ENCODE results near the gene CLRN3.
A peak's percentile ranks its signal among the peaks of the same experiment; 100 is the strongest.

CLRN3 gene

DNA sequence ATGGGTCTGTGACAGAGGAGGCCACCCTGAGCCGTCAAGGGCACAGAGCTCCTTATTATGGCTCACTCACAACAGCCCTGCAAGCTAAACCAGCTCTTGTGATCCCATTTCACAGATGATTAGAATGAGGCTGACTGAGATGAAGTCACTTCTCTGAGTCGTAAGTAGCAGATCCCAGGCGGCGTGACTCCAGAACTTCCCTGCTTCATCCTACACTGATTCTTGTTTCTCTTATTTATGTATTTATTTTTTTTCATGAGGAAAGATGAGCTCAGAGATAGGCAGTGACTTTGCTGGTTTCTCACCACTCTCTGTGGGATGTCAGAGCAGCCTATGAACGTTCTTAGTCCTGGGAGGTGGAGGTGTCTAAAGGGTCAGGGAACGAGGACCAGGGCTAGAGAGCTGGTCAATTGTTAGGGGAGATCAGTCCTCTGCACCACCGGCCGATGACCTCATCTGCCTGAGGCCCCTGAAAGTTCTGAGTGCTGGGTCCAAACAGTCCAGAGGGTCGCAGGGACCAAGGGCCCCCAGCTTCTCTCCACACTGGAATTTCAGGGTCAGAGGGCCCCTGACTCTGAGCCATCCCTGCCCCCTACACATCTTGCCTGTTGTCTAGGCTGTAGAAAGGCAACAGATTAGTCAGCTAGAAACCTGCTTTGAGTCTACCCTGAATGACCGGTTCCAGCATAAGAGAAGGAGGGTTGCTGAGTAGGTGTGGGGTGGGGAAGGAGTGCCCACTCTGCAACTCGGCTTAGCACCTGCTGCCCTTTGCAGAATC lies 17.9 kb downstream of the CLRN3 start:
- no peak for ATAC-seq
- DNase-seq, result no peak

DNA sequence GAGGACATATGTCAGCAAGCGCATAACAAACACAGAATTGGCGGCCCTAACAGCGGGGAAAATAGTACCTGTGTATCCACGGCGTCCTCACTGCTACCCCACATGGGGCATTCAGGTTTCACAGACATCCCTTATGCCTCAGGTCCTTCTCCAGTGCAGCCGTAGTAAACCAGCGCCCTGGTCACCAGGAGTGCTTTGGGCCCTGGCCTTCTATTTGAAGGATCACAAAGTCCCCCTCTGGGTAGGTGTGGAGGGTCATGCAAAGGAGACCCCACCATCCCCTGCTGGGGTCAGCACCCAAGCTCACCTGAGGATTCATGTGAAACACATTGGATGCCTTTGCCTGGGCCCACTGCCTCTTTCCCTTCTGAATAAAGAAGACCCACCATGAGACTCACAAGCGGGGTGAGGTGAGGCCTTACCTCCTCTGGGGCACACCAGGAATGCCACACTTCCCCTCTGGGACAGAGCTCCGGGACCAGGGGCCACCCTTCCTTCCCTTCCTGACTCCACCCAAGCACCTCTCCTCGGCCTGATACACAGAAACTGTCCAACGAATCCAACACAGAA lies 18.8 kb downstream of the CLRN3 start:
- DNase-seq (no peak), ATAC-seq (no peak)

DNA sequence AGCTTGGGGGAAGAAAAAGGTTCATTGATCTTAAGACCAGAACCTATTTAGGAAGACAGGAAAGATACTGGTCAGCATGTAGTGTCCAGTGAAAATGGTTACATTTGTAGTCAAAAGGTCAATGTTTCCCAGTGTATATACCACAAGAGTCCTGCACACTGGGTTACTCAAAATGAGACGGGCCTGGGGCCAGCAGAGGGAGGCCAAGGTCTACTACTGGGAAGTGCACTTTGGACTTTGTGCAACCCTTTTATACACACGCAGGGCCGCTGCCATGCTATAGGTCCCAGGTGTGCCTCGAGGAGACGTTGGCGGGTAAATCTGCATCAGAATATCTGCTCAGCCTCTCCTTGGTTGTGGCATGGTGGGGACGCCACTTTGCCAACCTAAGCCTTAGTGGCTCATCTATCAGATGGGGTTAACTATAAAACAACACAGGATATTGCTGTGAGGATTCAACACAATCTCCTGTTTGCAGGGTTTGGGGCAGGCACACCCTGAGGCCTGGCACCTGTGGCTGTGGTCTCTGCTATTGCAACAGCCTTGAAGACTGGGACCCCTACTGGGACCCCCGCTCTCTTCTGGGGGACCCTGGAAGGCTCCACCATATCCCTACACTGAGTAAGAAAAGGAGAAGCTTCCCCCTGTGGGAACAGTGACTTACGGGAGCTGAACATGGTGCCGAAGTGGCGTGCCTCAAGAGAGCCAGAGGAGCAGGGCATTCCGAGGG lies 19.7 kb downstream of the CLRN3 start:
- DNase-seq, result no peak
- no peak for ATAC-seq

DNA sequence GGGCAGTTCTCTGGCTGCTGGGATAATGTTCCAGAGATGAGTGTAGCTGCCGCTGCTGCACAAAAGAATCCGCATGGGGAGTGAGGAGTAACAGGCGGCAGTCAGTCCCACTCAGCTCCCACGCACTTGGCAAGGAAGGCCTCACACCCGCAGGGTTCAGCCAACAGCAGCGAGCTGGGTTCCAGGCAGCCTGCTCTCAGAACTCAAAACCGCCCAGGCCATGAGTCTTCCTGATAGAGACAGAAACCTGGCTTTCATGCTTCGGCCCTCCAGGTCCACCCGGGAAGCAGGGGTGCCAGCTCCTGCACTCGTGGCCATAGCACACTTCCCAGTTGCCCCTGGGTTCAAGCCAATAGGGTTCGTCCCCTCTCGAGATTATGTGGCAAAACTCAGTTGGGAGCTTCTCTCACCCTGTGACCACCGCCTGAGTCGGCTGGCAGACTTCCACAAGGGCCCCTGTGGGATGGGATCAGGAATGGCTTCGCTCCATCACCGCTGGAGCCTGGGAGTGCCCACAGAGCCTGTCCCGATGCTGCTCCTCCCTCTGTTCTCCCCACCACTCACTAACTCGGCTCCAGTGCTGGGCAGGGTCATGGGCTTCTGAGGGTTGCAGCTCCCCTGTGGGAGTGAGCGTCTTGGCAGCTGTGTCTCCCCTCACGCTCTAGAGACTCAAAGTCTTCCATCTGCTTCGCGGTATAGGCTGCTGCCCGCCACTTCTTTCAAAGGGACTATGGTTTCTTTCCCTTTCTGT lies 20.6 kb downstream of the CLRN3 start:
- DNase-seq (no peak), ATAC-seq (peak; percentile 25)

DNA sequence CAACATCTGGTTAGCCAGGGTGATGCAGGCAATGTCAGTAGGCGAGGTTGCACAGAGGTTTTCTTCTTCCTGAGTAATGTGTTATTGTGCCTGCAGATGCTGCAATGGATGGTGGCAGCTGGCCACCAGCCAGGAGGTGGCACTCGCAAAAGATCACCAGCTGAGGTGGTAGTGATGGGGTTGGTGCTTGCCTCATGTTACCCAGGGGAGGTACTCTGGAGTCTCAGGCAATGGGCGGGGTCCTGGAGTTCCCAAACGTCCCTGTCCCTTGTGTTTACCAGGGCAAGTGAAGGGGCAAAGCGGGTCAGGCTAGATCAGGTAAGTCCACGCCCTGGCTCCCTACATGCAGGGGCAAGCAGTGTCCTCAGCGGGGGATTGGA lies 21.1 kb downstream of the CLRN3 start:
- ATAC-seq, result no peak
- DNase-seq, result no peak

DNA sequence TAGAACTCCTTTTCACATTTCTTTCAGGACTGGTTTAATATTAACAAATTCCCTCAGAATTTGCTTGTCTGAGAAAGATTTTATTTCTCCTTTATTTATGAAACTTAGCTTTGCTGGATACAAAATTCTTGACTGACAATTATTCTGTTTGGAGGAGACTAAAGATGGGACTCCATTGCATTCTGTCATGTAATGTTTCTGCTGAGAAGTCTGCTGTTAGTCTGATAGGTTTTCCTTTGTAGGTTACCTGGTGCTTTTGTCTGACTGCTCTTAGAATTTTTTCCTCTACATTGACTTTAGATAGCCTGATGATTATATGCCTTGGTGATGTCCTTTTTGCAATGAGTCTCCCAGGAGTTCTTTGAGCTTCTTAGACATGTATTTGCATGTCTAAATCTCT lies 23.4 kb downstream of the CLRN3 start:
- ATAC-seq, result no peak
- no peak for DNase-seq

DNA sequence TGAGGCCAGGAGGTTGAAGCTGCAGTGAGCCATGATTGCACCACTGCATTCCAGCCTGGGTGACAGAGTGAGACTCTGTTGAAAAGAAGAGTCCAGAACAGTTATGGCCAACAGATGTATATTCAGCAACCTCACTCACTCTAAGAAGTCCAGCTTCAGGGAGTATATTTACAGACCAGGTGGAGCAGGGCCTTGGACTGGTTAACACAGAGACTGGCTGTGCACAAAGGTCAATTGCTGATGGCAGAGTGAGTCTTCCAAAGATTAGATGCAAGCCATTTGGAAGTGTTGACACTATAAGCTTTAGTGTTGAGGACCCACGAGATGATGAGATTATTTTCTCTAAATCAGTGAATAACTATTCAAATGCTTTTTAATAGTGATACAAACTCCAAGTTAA lies 24.9 kb downstream of the CLRN3 start:
- DNase-seq, result no peak
- ATAC-seq, result no peak

DNA sequence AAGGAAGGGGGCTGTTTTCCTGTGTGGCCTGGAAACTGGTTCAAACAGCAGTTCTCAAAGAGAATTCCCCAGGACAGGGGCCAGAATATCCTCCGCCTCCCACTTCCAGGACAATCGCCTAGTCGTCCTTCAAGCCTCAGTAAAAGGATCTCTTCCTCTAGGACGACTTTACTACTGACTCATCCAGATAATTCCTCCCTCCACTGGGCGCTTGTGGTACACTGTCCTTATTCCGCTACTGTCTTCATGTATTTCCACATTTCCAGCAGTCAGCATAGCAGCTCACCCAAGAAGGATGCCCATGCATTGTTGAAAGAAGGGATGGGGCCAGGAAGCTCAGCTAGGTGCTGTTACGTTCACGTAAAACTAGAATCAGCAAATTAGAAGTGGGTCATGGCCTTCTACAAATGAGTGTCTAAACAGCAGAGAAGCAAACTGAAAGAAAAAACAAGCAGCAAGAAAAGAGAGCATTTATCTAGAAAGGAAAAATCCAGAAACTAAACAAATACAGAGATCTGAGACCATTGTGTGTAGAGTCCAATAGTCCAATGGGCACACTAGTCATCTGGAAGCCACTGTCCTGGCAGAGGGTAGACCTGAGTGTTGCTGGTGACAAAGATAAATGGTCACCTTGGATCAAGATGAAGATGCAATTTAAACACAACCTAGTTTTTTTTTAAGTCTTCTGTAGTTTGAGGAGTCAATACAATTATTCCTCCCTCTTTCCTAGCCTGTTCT lies 26.3 kb downstream of the CLRN3 start:
- DNase-seq, result no peak
- no peak for ATAC-seq

DNA sequence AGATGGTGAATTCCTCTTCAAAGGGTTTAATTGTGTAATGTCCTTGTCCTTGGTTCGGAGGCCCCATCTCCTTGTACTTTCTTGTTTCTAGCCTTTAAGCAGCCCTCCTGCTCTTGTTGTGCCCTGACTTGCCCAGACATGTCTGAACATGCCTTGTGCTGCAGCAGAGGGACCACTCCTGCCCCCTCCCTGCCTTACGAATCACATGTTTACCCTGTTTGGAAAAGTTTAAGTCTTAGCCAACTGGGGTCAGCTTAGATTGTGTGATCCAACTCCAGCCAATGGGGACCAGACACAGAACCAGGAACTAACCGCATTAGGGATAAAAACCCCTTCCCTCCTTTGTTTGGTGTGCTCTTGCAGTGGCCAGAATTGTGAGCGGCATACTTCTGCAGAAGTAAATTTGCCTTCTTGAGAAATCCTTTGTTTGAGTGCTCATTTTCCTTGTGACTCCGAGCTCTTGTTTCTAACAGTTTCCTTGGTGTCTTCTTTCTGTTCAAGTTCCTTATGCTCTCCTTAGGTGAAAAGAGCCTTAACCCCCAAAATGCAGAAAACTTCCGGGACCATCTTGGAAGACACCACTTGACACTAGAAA lies 29.4 kb downstream of the CLRN3 start:
- ATAC-seq, result no peak
- no peak for DNase-seq

DNA sequence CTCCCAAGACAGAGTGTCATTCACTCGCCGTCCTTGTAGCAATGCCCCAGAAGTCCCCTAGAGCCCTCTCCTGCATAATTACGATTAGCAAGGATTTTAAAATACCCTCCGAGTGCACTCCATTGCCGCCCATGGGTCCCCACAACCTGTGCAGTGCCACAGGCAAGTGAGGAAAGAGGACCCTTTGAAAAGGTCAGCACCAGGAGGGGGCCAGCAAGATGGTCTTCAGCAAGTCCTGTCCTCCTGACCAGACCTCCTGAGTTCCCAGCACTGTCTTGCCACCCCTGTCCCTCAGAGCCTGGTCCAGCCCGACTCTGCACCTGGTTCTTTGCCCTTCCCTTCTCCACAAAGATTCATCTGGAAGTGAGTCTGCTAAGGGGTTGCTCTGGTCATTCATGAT lies 32.1 kb downstream of the CLRN3 start:
- no peak for ATAC-seq
- no peak for DNase-seq

DNA sequence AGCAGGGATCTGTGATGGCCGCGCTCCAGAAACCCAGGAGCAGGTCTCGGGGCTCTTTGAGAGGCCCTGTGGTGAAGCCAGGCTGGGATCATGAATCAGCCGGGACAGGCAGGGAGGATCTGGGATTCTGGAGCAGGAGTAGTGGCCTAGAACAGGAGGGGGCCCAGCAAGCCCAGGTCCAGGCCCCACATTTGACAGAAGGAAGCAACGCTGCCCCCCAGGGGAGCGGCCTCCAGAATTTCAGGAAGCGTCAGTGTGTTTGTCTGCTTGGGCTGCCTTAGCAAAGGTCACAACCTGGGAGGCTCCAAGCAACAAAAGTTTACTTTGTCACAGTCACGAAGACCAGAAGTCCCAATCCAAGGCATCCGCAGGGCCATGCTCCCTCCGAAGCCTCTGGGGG lies 36.8 kb downstream of the CLRN3 start:
- no peak for DNase-seq

DNA sequence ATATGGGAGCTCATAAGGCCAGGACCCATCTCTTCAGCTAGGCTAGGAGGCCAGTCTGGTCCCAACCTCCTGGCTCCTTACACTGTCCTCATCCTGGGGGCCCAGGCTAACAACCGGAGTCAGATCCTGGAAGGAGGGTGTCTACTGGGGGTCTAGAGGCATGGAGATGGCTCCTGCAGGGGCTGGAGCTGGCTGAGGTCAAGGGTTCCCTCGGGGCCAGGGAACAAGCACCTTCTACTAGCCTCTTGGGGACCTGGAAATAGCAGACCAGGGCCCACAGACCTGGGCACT lies 37.2 kb downstream of the CLRN3 start:
- no peak for ATAC-seq

More for the DNA sequence above, 36.8 kb downstream of the CLRN3 start:
- no peak for ATAC-seq

DNA sequence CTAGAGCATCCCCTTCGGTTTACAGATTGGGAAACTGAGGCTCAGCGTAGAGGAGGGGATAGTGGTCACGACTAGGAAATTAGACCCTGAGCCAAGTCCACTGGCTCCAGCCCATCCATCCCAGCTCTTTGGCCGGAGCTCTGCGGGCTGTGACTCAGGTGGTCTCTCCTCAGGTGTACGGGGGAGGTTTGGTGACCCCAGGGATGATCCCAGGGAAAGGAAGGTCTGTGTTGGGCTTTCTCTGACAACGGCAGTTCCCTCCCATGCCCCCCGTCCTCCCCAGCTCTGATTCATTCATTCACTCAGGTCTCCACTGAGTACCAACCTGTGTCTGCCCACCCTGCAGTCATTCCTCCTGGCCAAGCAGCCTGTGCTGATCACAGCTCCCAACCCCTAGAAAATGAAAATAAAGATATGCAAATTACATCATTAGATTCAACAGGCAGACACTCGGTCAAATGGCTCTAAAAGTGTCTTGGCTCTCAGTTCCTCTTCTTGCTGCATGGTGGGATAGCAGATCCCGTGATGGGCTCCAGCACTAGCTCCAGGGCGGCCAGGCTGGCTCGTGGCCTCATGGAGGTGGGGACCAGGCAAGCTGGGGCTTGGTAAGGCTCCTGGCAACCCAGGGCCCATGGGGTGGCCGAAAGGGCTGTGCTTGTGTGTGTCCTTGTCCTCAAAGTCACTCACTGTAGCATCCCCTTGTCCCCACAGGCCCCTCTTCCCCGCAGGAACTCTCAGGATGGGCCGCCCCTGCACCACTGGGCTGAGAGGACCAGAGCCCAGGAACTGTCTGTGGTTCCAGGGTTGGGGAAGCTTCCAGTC lies 37.8 kb downstream of the CLRN3 start:
- no peak for ATAC-seq
- DNase-seq, result no peak

More for the DNA sequence above, 37.2 kb downstream of the CLRN3 start:
- no peak for DNase-seq

DNA sequence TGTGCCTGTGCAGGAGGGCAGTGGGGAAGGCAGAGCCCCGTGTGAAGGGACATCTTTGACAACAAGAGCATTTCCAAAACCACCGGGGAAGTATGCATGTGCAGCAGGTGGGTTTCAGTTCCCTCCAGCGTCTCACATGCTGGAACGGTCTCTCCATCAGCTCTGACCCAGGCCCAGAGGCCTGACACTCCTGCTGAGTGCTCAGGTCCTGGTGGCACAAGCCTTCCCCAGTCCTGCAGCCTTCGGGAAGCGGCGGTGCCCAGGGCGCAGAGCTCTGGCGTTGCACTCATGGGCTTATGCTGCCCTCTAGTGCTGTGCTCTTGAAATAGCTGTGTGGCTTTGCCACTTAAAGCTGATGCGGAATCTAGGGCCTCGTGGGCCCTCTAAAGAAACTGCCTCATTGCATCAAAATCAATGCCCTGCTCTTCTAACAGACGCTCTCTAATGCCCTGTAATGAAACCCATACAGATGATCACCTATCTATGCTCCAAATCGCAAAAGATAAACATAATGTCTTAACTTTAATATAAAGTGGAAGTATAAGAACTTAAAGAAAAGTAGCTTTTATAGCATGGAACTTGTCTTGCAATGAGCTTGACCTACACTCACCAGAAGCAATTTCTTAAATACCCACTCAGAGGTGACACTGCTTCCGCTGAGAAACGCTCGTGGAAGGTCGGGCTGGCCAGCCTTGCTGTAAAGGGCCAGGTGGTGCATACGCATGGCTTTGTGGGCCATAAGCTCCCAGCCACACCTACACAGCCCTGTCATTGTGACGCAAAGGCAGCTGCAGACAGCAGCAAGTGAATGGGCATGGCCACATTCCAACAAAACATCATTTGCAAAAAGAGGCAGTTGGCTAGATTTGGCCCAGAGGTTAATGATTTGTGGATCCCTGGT lies 38.6 kb downstream of the CLRN3 start:
- DNase-seq, result peak; percentile 62
- ATAC-seq, result peak; percentile 74

DNA sequence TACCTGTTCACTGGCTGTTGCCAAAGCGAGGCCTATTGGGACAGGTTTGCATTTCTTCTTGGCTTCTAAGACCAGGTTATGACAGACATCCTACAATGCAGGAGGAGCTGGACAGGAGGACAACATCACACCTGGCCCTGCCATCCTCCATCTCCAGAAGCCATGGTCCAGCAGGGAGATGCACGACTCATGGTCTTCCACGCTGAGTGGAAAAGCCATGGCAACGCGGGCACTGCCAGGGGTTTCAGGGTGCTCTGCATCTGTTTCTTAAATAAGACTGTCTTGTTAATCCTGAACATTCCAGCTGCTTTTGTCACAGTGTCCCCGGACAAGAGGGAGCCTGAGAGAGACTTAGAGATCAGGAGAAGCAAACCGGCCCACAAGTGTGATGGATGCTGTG lies 40.3 kb downstream of the CLRN3 start:
- ATAC-seq, result no peak

DNA sequence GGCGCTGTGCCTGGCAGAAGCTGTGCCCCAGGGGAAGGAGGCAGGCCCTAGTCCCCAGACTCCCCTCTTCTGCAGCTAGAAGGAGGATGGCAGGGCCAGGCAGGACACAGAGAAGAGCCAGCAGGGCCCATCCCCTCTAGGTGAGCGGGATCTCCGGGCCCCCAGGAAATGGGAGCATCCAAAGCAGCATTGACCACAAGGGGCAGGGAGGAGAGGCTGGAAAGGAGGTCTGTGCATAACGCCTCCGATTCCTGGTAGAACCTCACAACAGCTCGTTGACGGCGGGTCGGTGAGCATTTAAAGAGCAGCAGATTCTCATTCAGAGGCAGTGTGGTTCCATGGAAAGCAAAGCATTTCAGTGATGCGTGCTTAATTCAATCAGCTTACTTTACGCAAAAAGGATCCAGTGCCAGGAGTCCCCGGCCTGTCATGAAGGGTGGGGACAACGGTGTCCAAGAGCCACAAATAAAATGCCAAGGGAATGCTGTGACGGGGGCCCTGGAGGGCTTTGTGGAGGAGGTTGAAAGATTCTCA lies 41.0 kb downstream of the CLRN3 start:
- DNase-seq, result no peak
- ATAC-seq, result no peak

More for the DNA sequence above, 40.3 kb downstream of the CLRN3 start:
- no peak for DNase-seq

DNA sequence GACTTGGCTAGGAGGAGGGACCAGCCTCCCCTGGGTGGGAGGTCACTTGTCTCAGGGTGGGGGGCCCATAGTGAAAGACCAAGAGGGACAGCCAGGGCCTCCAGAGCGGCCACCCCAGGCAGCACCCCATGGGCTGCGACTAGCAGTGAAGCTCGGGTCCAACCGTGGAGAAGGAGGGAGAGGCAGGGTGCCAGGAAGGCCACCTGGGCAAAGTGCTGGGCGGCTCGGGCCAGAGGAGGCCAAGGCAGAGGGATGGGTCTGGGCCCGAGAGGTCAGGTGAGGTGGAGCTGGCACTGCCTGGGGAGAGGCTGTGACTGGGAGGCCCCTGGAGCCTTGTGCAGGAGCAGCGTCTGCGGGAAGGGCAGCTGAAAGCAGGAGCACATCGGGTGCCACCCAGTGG lies 41.8 kb downstream of the CLRN3 start:
- ATAC-seq, result no peak

DNA sequence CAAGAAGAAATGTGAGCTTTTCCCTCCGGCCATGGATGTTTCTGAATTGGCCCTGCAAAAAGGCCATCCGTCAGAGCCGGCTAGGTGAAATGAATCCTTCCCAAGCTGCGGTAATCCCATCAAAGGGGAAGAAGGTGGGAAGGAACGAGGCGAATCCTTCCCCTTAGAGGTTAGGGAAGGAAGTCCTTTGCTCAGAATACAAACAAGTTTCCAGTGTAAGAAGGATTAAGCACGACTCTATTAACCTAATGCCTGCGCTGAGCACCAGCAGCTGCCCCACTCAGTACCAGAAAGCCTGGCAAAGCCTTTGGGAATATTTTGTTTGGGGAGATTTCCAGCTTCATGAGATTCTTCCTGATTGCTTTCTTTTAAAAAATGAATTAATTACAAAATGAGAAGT lies 42.8 kb downstream of the CLRN3 start:
- no peak for DNase-seq
- no peak for ATAC-seq

More for the DNA sequence above, 41.8 kb downstream of the CLRN3 start:
- DNase-seq, result no peak

DNA sequence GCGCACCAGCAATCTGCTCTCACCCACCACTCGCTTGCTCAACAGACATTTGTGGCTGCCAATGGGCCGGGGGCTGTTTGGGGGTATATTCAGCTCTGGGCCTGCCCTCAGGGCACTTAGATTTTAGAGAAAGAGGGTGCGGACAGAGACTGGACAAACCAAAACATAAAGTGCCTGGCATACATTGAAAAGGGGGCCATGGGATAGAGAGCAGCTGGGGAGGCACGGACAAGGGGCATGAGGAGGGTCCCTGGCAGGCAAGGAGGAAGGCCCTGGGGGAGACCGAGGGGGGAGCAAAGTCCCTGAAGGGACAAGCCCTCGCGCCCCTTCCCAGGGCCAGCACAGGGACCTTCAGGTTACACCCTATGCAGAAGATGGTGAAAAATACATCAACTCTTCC lies 43.5 kb downstream of the CLRN3 start:
- no peak for ATAC-seq
- DNase-seq, result no peak

DNA sequence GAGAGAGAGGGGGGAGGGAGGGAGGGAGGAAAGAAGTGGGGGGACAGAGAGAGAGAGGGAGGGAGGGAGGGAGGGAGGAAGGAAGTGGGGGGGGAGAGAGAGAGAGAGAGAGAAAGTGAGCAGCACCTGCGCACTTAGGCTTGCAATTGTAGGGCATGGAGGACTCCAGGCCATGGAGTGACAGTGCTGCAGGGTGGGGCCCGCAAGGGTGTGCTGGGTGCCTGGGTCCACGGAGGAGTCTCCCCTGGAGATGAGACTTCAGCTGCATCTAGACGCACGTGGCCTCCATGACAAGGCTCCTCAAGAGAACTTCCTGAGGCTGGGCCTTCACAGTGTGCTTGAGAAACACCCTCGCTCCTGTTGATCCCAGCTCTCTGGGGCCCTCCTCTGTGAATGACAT lies 44.5 kb downstream of the CLRN3 start:
- ATAC-seq (no peak), DNase-seq (no peak)
